SIG-M5 treated with dmso at 0.1 percent for 504 hours (cell line): ENCODE results near the gene VKORC1L1.
"Not testable (repeated sequence)": the region's sequence is repeated elsewhere in the genome, so short reads cannot be mapped to it uniquely, and the experiment has no call there.

Source experiments
- DNase-seq: peaks from one replicate; lab custom pipeline; 2025; ENCODE audit not compliant: unreplicated experiment; lab: John Stamatoyannopoulos, UW

VKORC1L1 gene

GRCh38 chr7:65884983-65885382 is 12.1 kb downstream of the VKORC1L1 start:
- DNase-seq = not testable (repeated sequence)

- not testable (repeated sequence) for DNase-seq
Measured at GRCh38 chr7:65885533-65885932, 12.7 kb downstream of the VKORC1L1 start.

- DNase-seq = not testable (repeated sequence)
Measured at GRCh38 chr7:65888434-65889156, 15.7 kb downstream of the VKORC1L1 start.

- DNase-seq = not testable (repeated sequence)
Measured at GRCh38 chr7:65889722-65890121, 16.8 kb downstream of the VKORC1L1 start.

GRCh38 chr7:65892161-65892560 is 19.3 kb downstream of the VKORC1L1 start:
- no peak for DNase-seq

- no peak for DNase-seq
Measured at GRCh38 chr7:65892835-65893234, 20.0 kb downstream of the VKORC1L1 start.

GRCh38 chr7:65896279-65896870 is 23.5 kb downstream of the VKORC1L1 start:
- DNase-seq = no peak

- DNase-seq = not testable (repeated sequence)
Measured at GRCh38 chr7:65897289-65897688, 24.4 kb downstream of the VKORC1L1 start.

- DNase-seq = not testable (repeated sequence)
Measured at GRCh38 chr7:65898677-65899447, 26.0 kb downstream of the VKORC1L1 start.

GRCh38 chr7:65902306-65902705 is 29.4 kb downstream of the VKORC1L1 start:
- DNase-seq = no peak

- DNase-seq = no peak
Measured at GRCh38 chr7:65907501-65908198, 34.8 kb downstream of the VKORC1L1 start.

GRCh38 chr7:65910237-65910636 is 37.4 kb downstream of the VKORC1L1 start:
- no peak for DNase-seq

GRCh38 chr7:65912237-65912636 is 39.4 kb downstream of the VKORC1L1 start:
- DNase-seq = no peak

GRCh38 chr7:65915921-65916657 is 43.2 kb downstream of the VKORC1L1 start:
- DNase-seq = no peak

- no peak for DNase-seq
Measured at GRCh38 chr7:65923316-65923715, 50.4 kb downstream of the VKORC1L1 start.

GRCh38 chr7:65924193-65924592 is 51.3 kb downstream of the VKORC1L1 start:
- no peak for DNase-seq

- DNase-seq = no peak
Measured at GRCh38 chr7:65925040-65925439, 52.2 kb downstream of the VKORC1L1 start.

GRCh38 chr7:65926588-65926987 is 53.7 kb downstream of the VKORC1L1 start:
- no peak for DNase-seq

GRCh38 chr7:65927489-65928448 is 54.9 kb downstream of the VKORC1L1 start:
- no peak for DNase-seq
